VCaP (cell line): ENCODE measurements around the gene PRKAR2B.
A peak's percentile ranks its signal among the peaks of the same experiment; 100 is the strongest.

ENCODE experiments used
- H3K27ac ChIP-seq: fragments of 450-650 bp; 2 replicates; pipeline ENCODE4 v1.5.1; 2017
- TF ChIP-seq, protein P1 (sequence below): fragments of 450-650 bp; conservative IDR thresholded peaks from 2 replicates; pipeline ENCODE4 v1.5.1; 2017; ENCODE audit warnings: mild to moderate bottlenecking, moderate library complexity

PRKAR2B gene

DNA sequence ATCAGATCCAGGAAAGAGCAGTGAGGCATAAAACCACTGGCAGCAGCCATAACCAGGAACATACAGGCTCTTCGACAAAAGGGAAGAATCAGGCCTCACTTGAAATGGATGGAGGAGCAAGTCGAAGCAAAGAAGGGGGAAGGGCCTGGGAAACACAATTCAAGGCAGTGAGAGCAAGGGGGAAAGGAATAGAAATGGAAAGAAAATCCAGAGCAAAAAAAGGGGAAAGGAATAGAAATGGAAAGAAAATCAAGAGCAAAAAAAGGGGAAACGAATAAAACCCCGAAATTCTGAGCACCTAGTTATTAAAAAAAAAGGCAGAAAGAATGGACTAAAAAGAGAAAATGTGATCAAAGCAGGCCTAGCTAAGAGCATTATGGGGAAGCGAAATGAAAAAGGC, 24.1 kb upstream of the PRKAR2B start:
- H3K27ac ChIP-seq: peak overlapping the region; percentile 53
- TF ChIP-seq, protein P1, sequence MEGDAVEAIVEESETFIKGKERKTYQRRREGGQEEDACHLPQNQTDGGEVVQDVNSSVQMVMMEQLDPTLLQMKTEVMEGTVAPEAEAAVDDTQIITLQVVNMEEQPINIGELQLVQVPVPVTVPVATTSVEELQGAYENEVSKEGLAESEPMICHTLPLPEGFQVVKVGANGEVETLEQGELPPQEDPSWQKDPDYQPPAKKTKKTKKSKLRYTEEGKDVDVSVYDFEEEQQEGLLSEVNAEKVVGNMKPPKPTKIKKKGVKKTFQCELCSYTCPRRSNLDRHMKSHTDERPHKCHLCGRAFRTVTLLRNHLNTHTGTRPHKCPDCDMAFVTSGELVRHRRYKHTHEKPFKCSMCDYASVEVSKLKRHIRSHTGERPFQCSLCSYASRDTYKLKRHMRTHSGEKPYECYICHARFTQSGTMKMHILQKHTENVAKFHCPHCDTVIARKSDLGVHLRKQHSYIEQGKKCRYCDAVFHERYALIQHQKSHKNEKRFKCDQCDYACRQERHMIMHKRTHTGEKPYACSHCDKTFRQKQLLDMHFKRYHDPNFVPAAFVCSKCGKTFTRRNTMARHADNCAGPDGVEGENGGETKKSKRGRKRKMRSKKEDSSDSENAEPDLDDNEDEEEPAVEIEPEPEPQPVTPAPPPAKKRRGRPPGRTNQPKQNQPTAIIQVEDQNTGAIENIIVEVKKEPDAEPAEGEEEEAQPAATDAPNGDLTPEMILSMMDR: no peak

DNA sequence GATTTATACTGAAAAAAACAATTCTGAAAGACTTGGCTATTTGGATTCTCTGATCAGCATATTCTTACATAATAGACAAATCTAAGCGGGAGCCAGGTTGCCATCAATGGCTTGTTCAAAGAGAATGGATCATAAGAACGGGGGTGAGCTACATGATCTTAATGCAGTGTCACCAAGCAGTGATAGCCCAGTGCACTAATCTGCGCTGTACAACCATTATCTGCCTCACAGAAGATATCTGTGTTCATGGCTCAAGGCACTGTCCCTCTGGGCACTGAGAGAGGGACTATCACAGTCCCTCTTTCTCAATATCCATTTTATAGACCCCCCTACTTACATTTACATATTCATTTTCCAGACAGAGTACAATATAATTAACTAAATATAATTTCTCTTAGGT, 22.9 kb upstream of the PRKAR2B start:
- H3K27ac ChIP-seq: no peak overlapping the region
- TF ChIP-seq, protein P1: no peak

DNA sequence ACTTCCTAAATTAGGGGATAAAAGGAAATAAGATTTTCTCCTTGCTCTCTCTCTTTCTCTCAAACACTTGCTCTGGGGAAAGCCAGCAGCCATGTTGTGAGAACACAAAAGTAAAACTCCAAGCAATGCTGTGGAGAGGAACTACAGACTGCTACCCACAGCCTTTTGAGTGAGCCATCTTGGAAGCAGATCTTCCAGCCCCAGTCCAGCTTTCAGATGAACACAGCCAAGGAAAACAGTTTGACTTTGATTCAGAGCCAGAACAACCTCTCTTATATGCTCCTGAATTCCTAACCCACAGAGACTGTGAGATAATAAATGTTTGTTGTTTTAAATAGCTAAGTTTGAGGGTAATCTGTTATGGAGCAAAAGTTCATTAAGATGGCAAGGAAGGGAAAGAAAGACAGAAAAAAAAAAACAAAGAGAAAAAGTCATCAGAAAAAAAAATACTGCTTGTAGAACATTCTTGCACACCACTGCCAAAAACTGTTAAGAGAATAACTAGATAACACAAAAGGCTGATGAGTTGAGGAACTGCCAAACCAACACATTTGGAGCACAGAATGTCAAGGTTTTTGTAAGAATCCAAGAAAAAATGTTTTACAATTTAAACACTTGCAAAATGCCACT, 20.9 kb upstream of the PRKAR2B start:
- no peak overlapping the region for H3K27ac ChIP-seq
- TF ChIP-seq, protein P1: no peak

DNA sequence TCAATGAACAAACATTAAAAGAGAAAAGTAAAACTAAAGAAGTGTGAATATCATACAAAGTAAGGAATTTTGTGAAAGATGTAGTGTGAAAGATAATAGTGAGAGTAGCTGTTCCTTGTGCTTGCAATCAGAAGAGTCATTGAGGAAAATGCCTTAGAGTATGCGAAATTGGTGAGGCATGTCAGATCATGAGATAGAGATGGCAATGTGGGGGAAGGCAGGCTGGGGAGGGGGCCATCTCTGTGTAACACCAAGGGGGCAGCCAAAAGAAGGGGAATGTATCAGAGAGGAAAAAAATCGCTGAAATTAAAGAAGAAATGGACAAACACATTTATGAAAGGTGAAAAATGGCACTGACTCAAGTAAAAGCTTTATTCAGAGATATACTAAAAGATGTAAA, 19.6 kb upstream of the PRKAR2B start:
- TF ChIP-seq, protein P1: no peak
- H3K27ac ChIP-seq: peak overlapping the region; percentile 58

DNA sequence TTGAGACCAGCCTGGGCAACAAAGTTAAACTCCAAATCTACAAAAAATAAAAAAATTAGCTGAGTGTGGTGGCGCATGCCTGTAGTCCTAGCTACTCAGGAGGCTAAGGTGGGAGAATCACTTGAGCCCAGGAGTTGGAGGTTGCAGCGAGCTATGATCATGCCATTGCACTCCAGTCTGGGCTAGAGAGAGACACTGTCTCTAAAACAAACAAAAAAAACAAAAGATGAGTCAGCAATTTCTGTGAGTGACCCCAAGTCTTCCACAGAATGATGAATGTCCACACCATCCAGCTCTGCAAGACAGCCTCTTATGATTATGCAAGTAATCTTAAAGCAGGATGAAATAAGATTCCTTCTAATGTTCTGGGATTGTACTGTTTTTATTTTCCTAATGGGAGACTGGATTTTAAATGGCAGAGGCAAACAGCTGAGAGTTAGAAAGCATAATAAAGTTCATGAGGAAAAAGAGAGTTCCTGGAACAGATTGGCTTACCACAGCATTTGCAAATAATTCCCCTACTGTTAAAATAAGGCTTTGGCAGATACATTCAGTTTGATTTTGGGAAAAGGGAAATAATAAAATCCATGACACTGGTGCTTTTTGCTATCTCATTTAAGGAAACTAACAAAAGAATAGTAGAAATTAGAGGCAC, 18.9 kb upstream of the PRKAR2B start:
- TF ChIP-seq, protein P1: no peak
- H3K27ac ChIP-seq: peak overlapping the region; percentile 58

DNA sequence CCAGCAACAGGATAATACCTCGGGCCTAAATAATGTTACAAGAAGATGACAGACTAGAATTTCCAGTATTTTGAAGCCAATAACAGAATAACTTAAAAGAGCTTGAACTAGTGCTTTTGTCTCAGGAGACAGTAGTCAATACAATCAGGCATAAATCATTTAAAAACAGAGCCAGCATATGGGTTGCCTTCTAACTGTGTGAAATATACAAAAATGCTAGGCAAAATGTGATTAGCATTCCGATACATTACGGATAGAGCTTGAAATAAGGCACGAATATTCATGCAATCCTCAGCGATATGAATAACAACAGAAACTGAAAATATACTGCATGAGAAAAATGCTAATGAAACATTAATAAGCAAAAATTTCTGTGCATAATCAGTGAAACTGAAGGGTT, 18.3 kb upstream of the PRKAR2B start:
- H3K27ac ChIP-seq: peak overlapping the region; percentile 58; the same call in 1 of the 2 replicates
- TF ChIP-seq, protein P1: no peak

DNA sequence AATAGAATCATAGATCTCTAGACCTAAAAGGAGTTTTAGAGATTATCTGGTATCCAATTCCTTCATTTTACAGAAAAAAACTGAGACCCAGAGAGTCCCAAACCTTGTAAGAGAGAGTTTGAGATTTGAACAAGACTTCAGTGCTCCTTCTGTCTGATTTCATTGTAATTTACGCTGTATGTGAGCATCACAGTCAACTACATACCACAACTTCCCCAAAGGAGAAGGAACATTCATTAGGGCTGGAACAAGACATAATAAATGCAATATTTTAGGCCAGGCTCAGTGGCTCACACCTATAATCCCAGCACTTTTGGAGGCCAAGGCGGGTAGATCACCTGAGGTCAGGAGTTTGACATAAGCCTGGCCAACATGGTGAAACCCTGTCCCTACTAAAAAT, 17.3 kb upstream of the PRKAR2B start:
- H3K27ac ChIP-seq: no peak overlapping the region
- TF ChIP-seq, protein P1: no peak
